ENCODE measurements around the gene ADGRF3.

- TF ChIP-seq POLR2AphosphoS2 (IDR thresholded peaks at IDR 0.05; ENCODE audit: low read depth, low read length) (no peak), JUN (CRISPR knock-in tag; IDR thresholded peaks at IDR 0.05) (no peak), ZSCAN20 (CRISPR knock-in tag; IDR thresholded peaks at IDR 0.05; ENCODE audit: borderline replicate concordance) (no peak), TCF7L2 (IDR thresholded peaks at IDR 0.05; ENCODE audit: low read depth, low read length) (no peak), TBP (CRISPR knock-in tag; IDR thresholded peaks at IDR 0.05) (no peak), SSRP1 (CRISPR knock-in tag; IDR thresholded peaks at IDR 0.05) (no peak), NR2F1 (CRISPR knock-in tag; IDR thresholded peaks at IDR 0.05) (no peak), SMYD3 (CRISPR knock-in tag; IDR thresholded peaks at IDR 0.05) (no peak), PRDM15 (CRISPR knock-in tag; IDR thresholded peaks at IDR 0.05) (no peak), KLF16 (CRISPR knock-in tag; IDR thresholded peaks at IDR 0.05) (no peak)
Observed at GRCh38 chr2:26295511-26295910, 51.1 kb downstream of the ADGRF3 start.
